Peyer's patch (tissue), 4 donors: ENCODE results near the gene BACH2.

Experiments used
- CTCF ChIP-seq, 6 experiments: fragments of 450-650 bp in 4 of 6; fragments of 200-600 bp in 2 of 6; sonication (generic) in 1 of 6; IDR thresholded peaks; one replicate each; pipeline ENCODE4 v1.5.1; 2017 to 2019; ENCODE audit warnings: antibody characterized with exemption in 6 of 6, mild to moderate bottlenecking in 3 of 6, moderate library complexity in 1 of 6
- POLR2A ChIP-seq, 2 donors: fragments of 450-650 bp; IDR thresholded peaks; one replicate each; pipeline ENCODE4 v1.5.1; 2017; ENCODE audit warnings: antibody characterized with exemption in 2 of 2, mild to moderate bottlenecking in 2 of 2, moderate library complexity in 2 of 2

- no peak for TF ChIP-seq CTCF (IDR thresholded peaks at IDR 0.05)
- TF ChIP-seq POLR2A (IDR thresholded peaks at IDR 0.05), result no peak
These were observed 345.0 kb downstream of the BACH2 start for GRCh38 chr6:89951574-89952104.
